GM12878 (cell line): Measurements from ENCODE around the gene EBF3. TPM values are rescaled to one million over a fixed set of nuclear protein-coding genes. Genes with fewer than 3 reads are reported as not detected.

Experiments
- ATAC-seq: fragments of 200-7000 bp; cut with Tn5 transposase; 3 replicates; pipeline ENCODE4 v1.9.1; 2020; ENCODE audit warnings: mild to moderate bottlenecking, moderate library complexity
- BruUV-seq: library from RNA; stranded (reverse); fragments of 400-500 nt; replicated peaks from 2 replicates; lab custom pipeline; 2021; lab: Mats Ljungman, UMichigan
- CTCF ChIA-PET: fragments of 300-600 bp; sonication (Branson Sonifier 250); formaldehyde crosslinking; extraction: SDS; loops from one replicate; lab custom pipeline; 2021; ENCODE audit warnings: inconsistent platforms; lab: Yijun Ruan, JAX
- POLR2A ChIA-PET: fragments of 350-600 bp; formaldehyde crosslinking; extraction: SDS; loops from one replicate; lab custom pipeline; 2021; ENCODE audit warnings: inconsistent platforms; lab: Charles Lee
- RAD21 ChIA-PET: fragments of 300-600 bp; sonication (Branson Sonifier 250); formaldehyde crosslinking; loops from one replicate; lab custom pipeline; 2023; ENCODE audit warnings: antibody characterized with exemption; ENCODE audit not compliant: unreplicated experiment; lab: Charles Lee
- SMC1A ChIA-PET: fragments of 300-600 bp; sonication (Branson Sonifier 250); formaldehyde crosslinking; loops from one replicate; lab custom pipeline; 2023; ENCODE audit not compliant: unreplicated experiment, uncharacterized antibody; lab: Charles Lee
- DNase-seq: peaks from one replicate; pipeline ENCODE4 v3.0.0-alpha.2; 2011; ENCODE audit warnings: low read depth, low spot score
- FAIRE-seq: peaks from 3 replicates; lab custom pipeline; 2011; peaks lifted over from hg19 to GRCh38; lab: Jason Lieb, UNC
- H2AFZ ChIP-seq: 2 replicates; pipeline ENCODE4 v1.6.0; 2011; ENCODE audit warnings: low read depth, low read length, control low read depth; ENCODE audit not compliant: control insufficient read depth
- H3K27ac ChIP-seq: 2 replicates; pipeline ENCODE4 v1.5.1; 2011; ENCODE audit warnings: control low read depth; ENCODE audit not compliant: control insufficient read depth, insufficient read depth
- H3K27me3 ChIP-seq, 2 experiments: replicated peaks in 1 of 2; 2 replicates each; pipeline versions ENCODE4 v1.6.0 to v1.6.1; 2011; ENCODE audit warnings: low read length in 1 of 2; ENCODE audit not compliant: control insufficient read depth in 2 of 2, insufficient read depth in 2 of 2
- H3K36me3 ChIP-seq, 2 experiments: 2 replicates each; pipeline ENCODE4 v1.5.1; 2011; ENCODE audit warnings: low read length in 1 of 2; ENCODE audit not compliant: control insufficient read depth in 2 of 2, insufficient read depth in 2 of 2
- H3K4me1 ChIP-seq: 2 replicates; pipeline ENCODE4 v1.6.1; 2011; ENCODE audit warnings: mild to moderate bottlenecking, low read length, moderate library complexity, mixed read lengths; ENCODE audit not compliant: control insufficient read depth, insufficient read depth
- H3K4me2 ChIP-seq: 2 replicates; pipeline ENCODE4 v1.6.0; 2011; ENCODE audit warnings: control low read depth; ENCODE audit not compliant: control insufficient read depth, insufficient read depth
- H3K4me3 ChIP-seq: fragments of 200-600 bp; sonication (generic); 2 replicates; pipeline ENCODE4 v1.5.1; 2016
- H3K79me2 ChIP-seq: 2 replicates; pipeline ENCODE4 v1.6.0; 2011; ENCODE audit warnings: low read length; ENCODE audit not compliant: control insufficient read depth, insufficient read depth
- H3K9ac ChIP-seq: 2 replicates; pipeline ENCODE4 v1.8.0; 2011; ENCODE audit warnings: low read length, control low read depth, mixed read lengths; ENCODE audit not compliant: control insufficient read depth, insufficient read depth
- H3K9me3 ChIP-seq: replicated peaks from 3 replicates; pipeline ENCODE4 v1.5.1; 2011; ENCODE audit warnings: mild to moderate bottlenecking, low read length; ENCODE audit not compliant: control insufficient read depth, insufficient read depth
- H4K20me1 ChIP-seq: 2 replicates; pipeline ENCODE4 v1.6.0; 2011; ENCODE audit not compliant: control insufficient read depth, insufficient read depth
- CHD1 ChIP-seq: IDR thresholded peaks from 2 replicates; pipeline ENCODE4 v1.6.1; 2012; ENCODE audit warnings: low read depth, low read length, improper control_type of control experiment
- HCFC1 ChIP-seq: fragments of 150-350 bp; IDR thresholded peaks from 2 replicates; pipeline ENCODE4 v1.6.1; 2014; ENCODE audit warnings: low read length
- RAD21 ChIP-seq: IDR thresholded peaks from 2 replicates; pipeline ENCODE4 v1.6.1; 2011; ENCODE audit warnings: mild to moderate bottlenecking, low read depth, low read length, moderate library complexity; ENCODE audit not compliant: insufficient read depth
- REST ChIP-seq: IDR thresholded peaks from 2 replicates; pipeline ENCODE4 v1.6.1; 2012; ENCODE audit warnings: mild to moderate bottlenecking, low read depth, low read length
- SMAD1 ChIP-seq: fragments of 450-650 bp; IDR thresholded peaks from 2 replicates; pipeline ENCODE4 v1.6.1; 2018; ENCODE audit warnings: mild to moderate bottlenecking, low read depth; ENCODE audit not compliant: partially characterized antibody
- SUZ12 ChIP-seq: fragments of 200-600 bp; sonication (generic); IDR thresholded peaks from one replicate; pipeline ENCODE4 v1.6.1; 2018; ENCODE audit warnings: antibody characterized with exemption, mild to moderate bottlenecking; ENCODE audit not compliant: unreplicated experiment
- TARDBP ChIP-seq: IDR thresholded peaks from 2 replicates; pipeline ENCODE4 v1.6.1; 2016; ENCODE audit warnings: borderline replicate concordance
- TCF12 ChIP-seq: IDR thresholded peaks from 2 replicates; pipeline ENCODE4 v1.6.1; 2011; ENCODE audit warnings: low read depth, mild to moderate bottlenecking, low read length
- YBX1 ChIP-seq: fragments of 450-650 bp; IDR thresholded peaks from 2 replicates; pipeline ENCODE4 v1.6.1; 2016; ENCODE audit warnings: antibody characterized with exemption
- WGBS: methylation state at CpG from one replicate; pipeline ENCODE4 v1.1.6; 2016; ENCODE audit warnings: low lambda C conversion rate; ENCODE audit not compliant: insufficient replicate concordance, insufficient coverage; ENCODE audit errors: missing lambda C conversion rate; 5-methylcytosine and 5-hydroxymethylcytosine counted together
- in situ Hi-C: fragments of 300-500 bp; cut with MboI; formaldehyde crosslinking; loops from 9 replicates; pipeline ENCODE4 v1.14.3; 2018; ENCODE audit warnings: mixed read lengths
- intact Hi-C: fragments of 100-400 bp; cut with micrococcal nuclease; formaldehyde crosslinking; loops from one replicate; pipeline ENCODE4 v1.14.2; 2022; ENCODE audit not compliant: unreplicated experiment
- polyA plus RNA-seq, 11 experiments: library from polyadenylated mRNA; depleted of rRNA in 4 of 11; unstranded in 6 of 11; stranded (reverse) in 5 of 11; fragments of >200 nt; fragmentation: Nextera tagmentation in 4 of 11; fragmentation: Illumina TruSeq in 1 of 11; extraction: Ambion mirVana in 4 of 11; extraction: Trizol in 1 of 11; gene quantifications; 1 replicate in 1 of 11; 2 replicates in 10 of 11; pipeline versions ENCODE4 v1.2.1 to v1.2.3, GENCODE V29; 2011 to 2016; ENCODE audit warnings: inconsistent platforms in 2 of 11, missing spikeins in 2 of 11, low read depth in 1 of 11
- total RNA-seq, 4 experiments: library from RNA; depleted of rRNA in 3 of 4; stranded (reverse); fragments of >200 nt in 3 of 4; fragmentation: Illumina TruSeq in 1 of 4; extraction: Trizol in 1 of 4; gene quantifications; 2 replicates each; pipeline versions ENCODE4 v1.2.1 to v1.2.3, GENCODE V29; 2013 to 2021
- TF ChIP-seq, protein P1 (sequence below): fragments of 450-650 bp; IDR thresholded peaks from 2 replicates; pipeline ENCODE4 v1.6.1; 2018; ENCODE audit warnings: borderline replicate concordance, mild to moderate bottlenecking; ENCODE audit not compliant: partially characterized antibody

Gene EBF3
- total and polyA plus RNA-seq, 10 of the 15 experiments (the other 5 are each of a cell fraction or from before 2014, with no cell fraction given): not detected

- intact Hi-C loops: no loop called here
- Histone ChIP-seq H3K36me3 (no peaks in the 10 kb centered on the region), H3K4me2 (no peak overlapping the region), H2AFZ (no peak overlapping the region), H3K79me2 (no peaks in the 10 kb centered on the region), H3K9me3 (no peaks in the 10 kb centered on the region), H4K20me1 (no peaks in the 10 kb centered on the region), H3K4me3 (no peak overlapping the region), H3K27ac (no peak overlapping the region), H3K27me3 (no peaks in the 10 kb centered on the region; a peak in 1 of 4 replicates), H3K9ac (no peak overlapping the region), H3K4me1 (no peaks in the 10 kb centered on the region)
- ChIA-PET SMC1A (no interaction called here), CTCF (interaction anchor here (0.6 kb wide), 1 partner anchor 15 kb away, joined by 3 read pairs; no protein-coding TSS in a partner anchor), POLR2A (no interaction called here), RAD21 (no interaction called here)
- TF ChIP-seq RAD21: no peak
- TF ChIP-seq YBX1: no peak
- no peak for TF ChIP-seq SMAD1
- TF ChIP-seq TCF12: no peak
- no peak for TF ChIP-seq REST
- no peak for TF ChIP-seq CHD1
- TF ChIP-seq TARDBP: no peak
- TF ChIP-seq, protein P1, sequence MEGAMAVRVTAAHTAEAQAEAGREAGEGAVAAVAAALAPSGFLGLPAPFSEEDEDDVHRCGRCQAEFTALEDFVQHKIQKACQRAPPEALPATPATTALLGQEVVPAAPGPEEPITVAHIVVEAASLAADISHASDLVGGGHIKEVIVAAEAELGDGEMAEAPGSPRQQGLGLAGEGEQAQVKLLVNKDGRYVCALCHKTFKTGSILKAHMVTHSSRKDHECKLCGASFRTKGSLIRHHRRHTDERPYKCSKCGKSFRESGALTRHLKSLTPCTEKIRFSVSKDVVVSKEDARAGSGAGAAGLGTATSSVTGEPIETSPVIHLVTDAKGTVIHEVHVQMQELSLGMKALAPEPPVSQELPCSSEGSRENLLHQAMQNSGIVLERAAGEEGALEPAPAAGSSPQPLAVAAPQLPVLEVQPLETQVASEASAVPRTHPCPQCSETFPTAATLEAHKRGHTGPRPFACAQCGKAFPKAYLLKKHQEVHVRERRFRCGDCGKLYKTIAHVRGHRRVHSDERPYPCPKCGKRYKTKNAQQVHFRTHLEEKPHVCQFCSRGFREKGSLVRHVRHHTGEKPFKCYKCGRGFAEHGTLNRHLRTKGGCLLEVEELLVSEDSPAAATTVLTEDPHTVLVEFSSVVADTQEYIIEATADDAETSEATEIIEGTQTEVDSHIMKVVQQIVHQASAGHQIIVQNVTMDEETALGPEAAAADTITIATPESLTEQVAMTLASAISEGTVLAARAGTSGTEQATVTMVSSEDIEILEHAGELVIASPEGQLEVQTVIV: no peak
- TF ChIP-seq SUZ12: no peak
- no peak for TF ChIP-seq HCFC1
- WGBS: 34% methylated on average over 8 of the region's 8 CpGs
- DNase-seq (no peak), FAIRE-seq (no peak), ATAC-seq (no peak)
- BruUV-seq: no TSS peak
- in situ Hi-C loops: no loop called here
These were observed 25.6 kb downstream of the EBF3 start for GRCh38 chr10:129938460-129938859.
